SK-N-SH (cell line): Measurements from ENCODE around the gene ACAT2. TPM values are rescaled to one million over a fixed set of nuclear protein-coding genes. Genes with fewer than 3 reads are reported as not detected.
A peak's percentile ranks its signal among the peaks of the same experiment; 100 is the strongest.
"Not testable (repeated sequence)": the region's sequence is repeated elsewhere in the genome, so short reads cannot be mapped to it uniquely, and the experiment has no call there.

Experiments
- CTCF ChIA-PET: fragments of 300-600, 350-600 bp; formaldehyde crosslinking; extraction: SDS; loops from one replicate; lab custom pipeline; 2021; lab: Yijun Ruan, JAX
- POLR2A ChIA-PET: fragments of 350-600 bp; sonication (Branson Sonifier 250); formaldehyde crosslinking; extraction: SDS; loops from one replicate; lab custom pipeline; 2020; ENCODE audit warnings: antibody characterized with exemption, inconsistent platforms; lab: Yijun Ruan, JAX
- DNase-seq: peaks from one replicate; pipeline ENCODE4 v3.0.0; 2012
- H2AFZ ChIP-seq: fragments of 200-600 bp; sonication (generic); 2 replicates; pipeline ENCODE4 v1.8.1; 2016; ENCODE audit warnings: antibody characterized with exemption, mild to moderate bottlenecking, low read depth
- H3F3A ChIP-seq: fragments of 200-600 bp; sonication (generic); replicated peaks from 2 replicates; pipeline ENCODE3; 2016; ENCODE audit warnings: antibody characterized with exemption, mild to moderate bottlenecking; ENCODE audit not compliant: insufficient read depth
- H3K27ac ChIP-seq, 2 experiments: fragments of 200-500 bp in 1 of 2; fragments of 200-600 bp in 1 of 2; sonication (Bioruptor generic) in 1 of 2; sonication (generic), shearing (Covaris generic) in 1 of 2; 2 replicates each; pipeline versions ENCODE4 v1.5.1 to v1.6.1; 2014 to 2016; ENCODE audit warnings: low read depth in 2 of 2, inconsistent platforms in 1 of 2, low read length in 1 of 2, mild to moderate bottlenecking in 1 of 2, mixed read lengths in 1 of 2
- H3K27me3 ChIP-seq: fragments of 200-600 bp; sonication (generic), shearing (Covaris generic); 2 replicates; pipeline ENCODE4 v1.6.1; 2016; ENCODE audit warnings: mixed run types; ENCODE audit not compliant: insufficient read depth
- H3K36me3 ChIP-seq, 2 experiments: fragments of 200-500 bp in 1 of 2; fragments of 200-600 bp in 1 of 2; sonication (Bioruptor generic) in 1 of 2; sonication (generic) in 1 of 2; replicated peaks in 1 of 2; 2 replicates each; pipeline versions ENCODE3 to v1.5.1; 2014 to 2016; ENCODE audit warnings: low read length in 1 of 2, mild to moderate bottlenecking in 1 of 2; ENCODE audit not compliant: insufficient read depth in 2 of 2, control insufficient read depth in 1 of 2
- H3K4me1 ChIP-seq, 2 experiments: fragments of 200-500 bp in 1 of 2; fragments of 200-600 bp in 1 of 2; sonication (Bioruptor generic) in 1 of 2; sonication (generic), shearing (Covaris generic) in 1 of 2; 2 replicates each; pipeline versions ENCODE4 v1.5.1 to v1.6.1; 2014 to 2016; ENCODE audit warnings: low read depth in 1 of 2, low read length in 1 of 2, mixed run types in 1 of 2; ENCODE audit not compliant: insufficient read depth in 2 of 2, control insufficient read depth in 1 of 2
- H3K4me2 ChIP-seq: fragments of 200-600 bp; sonication (generic), shearing (Covaris generic); 2 replicates; pipeline ENCODE4 v1.6.1; 2017; ENCODE audit warnings: mixed run types
- H3K4me3 ChIP-seq, 2 experiments: fragments of 200-500 bp in 1 of 2; fragments of 200-600 bp in 1 of 2; sonication (Bioruptor generic) in 1 of 2; sonication (generic), shearing (Covaris generic) in 1 of 2; 2 replicates each; pipeline versions ENCODE4 v1.5.1 to v1.8.1; 2014 to 2016; ENCODE audit warnings: low read depth in 2 of 2, inconsistent platforms in 1 of 2, low read length in 1 of 2, mild to moderate bottlenecking in 1 of 2, mixed read lengths in 1 of 2, moderate library complexity in 1 of 2
- H3K79me2 ChIP-seq: fragments of 200-600 bp; sonication (generic); 2 replicates; pipeline ENCODE4 v1.8.1; 2017; ENCODE audit warnings: mild to moderate bottlenecking; ENCODE audit not compliant: insufficient read depth
- H3K9ac ChIP-seq: fragments of 200-600 bp; sonication (generic); 2 replicates; pipeline ENCODE4 v1.6.1; 2017; ENCODE audit warnings: mixed run types
- H3K9me2 ChIP-seq: fragments of 200-600 bp; sonication (generic); 2 replicates; pipeline ENCODE4 v1.6.1; 2017; ENCODE audit warnings: mixed run types
- H3K9me3 ChIP-seq: fragments of 200-600 bp; sonication (generic); 2 replicates; pipeline ENCODE4 v1.6.1; 2017; ENCODE audit warnings: mixed run types, mild to moderate bottlenecking, moderate library complexity
- H4K20me1 ChIP-seq: fragments of 200-600 bp; sonication (generic); 2 replicates; pipeline ENCODE4 v1.6.1; 2017; ENCODE audit warnings: mild to moderate bottlenecking, mixed run types; ENCODE audit not compliant: insufficient read depth
- CHD2 ChIP-seq: fragments of 150-350 bp; IDR thresholded peaks from 2 replicates; pipeline ENCODE4 v1.6.1; 2018; ENCODE audit warnings: low read length; ENCODE audit not compliant: partially characterized antibody
- CTCF ChIP-seq: fragments of 200-600 bp; sonication (generic); IDR thresholded peaks from 2 replicates; pipeline ENCODE4 v1.6.1; 2017; ENCODE audit warnings: antibody characterized with exemption, mild to moderate bottlenecking, moderate library complexity
- ELF1 ChIP-seq: IDR thresholded peaks from 2 replicates; pipeline ENCODE4 v1.4.0; 2012
- EZH2phosphoT487 ChIP-seq: fragments of 200-600 bp; sonication (generic); IDR thresholded peaks from 2 replicates; pipeline ENCODE4 v1.6.1; 2017; ENCODE audit warnings: low read depth, mixed run types, mild to moderate bottlenecking, antibody characterized with exemption, moderate library complexity, borderline replicate concordance
- FOXJ3 ChIP-seq: sonication (generic); formaldehyde crosslinking; IDR thresholded peaks from 2 replicates; pipeline ENCODE4 v1.5.1; 2020; ENCODE audit warnings: mild to moderate bottlenecking, missing genetic modification reagents
- IRF3 ChIP-seq: fragments of 150-350 bp; IDR thresholded peaks from 2 replicates; pipeline ENCODE4 v1.6.1; 2016; ENCODE audit warnings: mild to moderate bottlenecking, low read depth, low read length
- MXI1 ChIP-seq: IDR thresholded peaks from 2 replicates; pipeline ENCODE4 v1.6.1; 2012; ENCODE audit warnings: mild to moderate bottlenecking, low read depth, low read length, improper control_type of control experiment
- NRF1 ChIP-seq: IDR thresholded peaks from 2 replicates; pipeline ENCODE4 v1.6.1; 2012; ENCODE audit warnings: low read depth, mild to moderate bottlenecking, low read length
- PBX3 ChIP-seq: IDR thresholded peaks from 2 replicates; pipeline ENCODE4; 2012
- POLR2AphosphoS5 ChIP-seq: IDR thresholded peaks from 2 replicates; pipeline ENCODE4 v1.6.1; 2012; ENCODE audit warnings: low read depth, low read length
- RFX5 ChIP-seq: IDR thresholded peaks from 2 replicates; pipeline ENCODE4 v1.6.1; 2012; ENCODE audit warnings: mild to moderate bottlenecking, improper control_type of control experiment, low read length
- TAF1 ChIP-seq: IDR thresholded peaks from 2 replicates; pipeline ENCODE4 v1.6.1; 2012; ENCODE audit warnings: low read depth, mild to moderate bottlenecking, low read length, moderate library complexity, borderline replicate concordance
- TCF12 ChIP-seq: IDR thresholded peaks from 2 replicates; pipeline ENCODE4 v1.4.0; 2012
- USF1 ChIP-seq: IDR thresholded peaks from 2 replicates; pipeline ENCODE4 v1.4.0; 2012; ENCODE audit warnings: low read depth, borderline replicate concordance
- YY1 ChIP-seq: IDR thresholded peaks from 2 replicates; pipeline ENCODE4 v1.4.0; 2012; ENCODE audit warnings: low read depth, mild to moderate bottlenecking
- ZBTB33 ChIP-seq: IDR thresholded peaks from 2 replicates; pipeline ENCODE4 v1.4.0; 2012; ENCODE audit warnings: low read depth, borderline replicate concordance
- WGBS: methylation state at CpG from one replicate; pipeline ENCODE4 v1.1.6; 2017; ENCODE audit warnings: low lambda C conversion rate; 5-methylcytosine and 5-hydroxymethylcytosine counted together
- polyA plus RNA-seq, 3 experiments: library from polyadenylated mRNA; depleted of rRNA; stranded (reverse); fragments of >200 nt; gene quantifications; 2 replicates each; pipeline ENCODE4 v1.2.3, GENCODE V29; 2012
- TF ChIP-seq, protein P1 (sequence below): IDR thresholded peaks from 2 replicates; pipeline ENCODE4 v1.4.0; 2012; ENCODE audit warnings: low read depth

The ACAT2 gene
- 13.1 and 14.5 TPM in 2 replicates for polyA plus RNA-seq (2012; rRNA removed)
- polyA plus RNA-seq (2012; cell fraction: cytosol; rRNA removed), result 17.5 and 17.6 TPM in 2 replicates
- 4.3 and 6.8 TPM in 2 replicates for polyA plus RNA-seq (2012; cell fraction: nucleus; rRNA removed)

- Histone ChIP-seq H3K36me3 (peaks cover 32 to 44% of the 10 kb centered on the region in 2 experiments), H4K20me1 (no peaks in the 10 kb centered on the region), H3K4me3 (peak within 1 kb of the TSS; percentile 75 to 85), H3F3A (peaks cover 37% of the 10 kb centered on the region), H3K4me1 (peaks cover 13 to 20% of the 10 kb centered on the region in 2 experiments), H3K79me2 (peaks cover 23% of the 10 kb centered on the region), H3K27me3 (no peaks in the 10 kb centered on the region), H3K4me2 (peak within 1 kb of the TSS; percentile 99), H3K9me3 (no peaks in the 10 kb centered on the region), H3K27ac (peak within 1 kb of the TSS; percentile 94 to 97), H3K9ac (peak within 1 kb of the TSS; percentile 87), H3K9me2 (no peaks in the 10 kb centered on the region), H2AFZ (peak within 1 kb of the TSS; percentile 95)
- ChIA-PET CTCF (interaction anchor here (1.1 kb wide), 1 partner anchor 33 kb away, joined by 3 read pairs; no protein-coding TSS in a partner anchor), POLR2A (interaction anchor here (0.6 to 2.3 kb wide), 3 partner anchors 25 to 35 kb away, joined by 3 to 11 read pairs (median 11); partner anchors contain the start of genes MRPL18, TCP1 and WTAP)
- peak; percentile 99 for DNase-seq
- TF ChIP-seq MXI1, result peak; percentile 65
- no peak for TF ChIP-seq USF1
- TF ChIP-seq TCF12, result no peak
- peak; percentile 90 for TF ChIP-seq RFX5
- peak; percentile 57; the same call in 1 of the 2 replicates for TF ChIP-seq POLR2AphosphoS5
- TF ChIP-seq YY1, result no peak
- no peak for TF ChIP-seq ZBTB33
- TF ChIP-seq, protein P1, sequence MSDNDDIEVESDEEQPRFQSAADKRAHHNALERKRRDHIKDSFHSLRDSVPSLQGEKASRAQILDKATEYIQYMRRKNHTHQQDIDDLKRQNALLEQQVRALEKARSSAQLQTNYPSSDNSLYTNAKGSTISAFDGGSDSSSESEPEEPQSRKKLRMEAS, result 0 out of 2 replicates have a peak, but pooled peaks have one; percentile 24
- no peak for TF ChIP-seq FOXJ3 (CRISPR knock-in tag)
- TF ChIP-seq EZH2phosphoT487, result no peak
- peak; percentile 73 for TF ChIP-seq IRF3
- no peak for TF ChIP-seq CTCF
- TF ChIP-seq TAF1, result 0 out of 2 replicates have a peak, but pooled peaks have one; percentile 11
- peak; percentile 92 for TF ChIP-seq NRF1
- peak; percentile 49 for TF ChIP-seq CHD2
- TF ChIP-seq ELF1, result no peak
- no peak for TF ChIP-seq PBX3
- WGBS, result 0% methylated on average over 2 of the region's 76 CpGs
These were observed at the start of gene ACAT2 for GRCh38 chr6:159761873-159762680. Gene ACAT2, plus strand, starts transcription at chr6:159762045. Its CDS starts 43 bp downstream, at chr6:159762088.

DNA sequence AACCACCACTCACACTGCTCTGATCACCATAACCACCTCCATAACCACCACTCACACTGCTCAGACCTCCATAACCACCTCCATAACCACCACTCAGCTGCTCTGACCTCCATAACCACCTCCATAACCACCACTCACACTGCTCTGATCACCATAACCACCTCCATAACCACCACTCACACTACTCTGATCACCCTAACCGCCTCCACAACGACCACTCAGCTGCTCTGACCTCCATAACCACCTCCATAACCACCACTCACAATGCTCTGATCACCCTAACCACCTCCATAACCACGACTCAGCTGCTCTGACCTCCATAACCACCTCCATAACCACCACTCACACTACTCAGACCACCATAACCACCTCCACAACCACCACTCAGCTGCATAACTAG is 49.5 kb upstream of the ACAT2 start:
- CTCF ChIA-PET, result interaction anchor here (1.0 kb wide), 1 partner anchor 15 kb away, joined by 3 read pairs; no protein-coding TSS in a partner anchor
- H3K27ac ChIP-seq, H3K9me3 ChIP-seq, H3K4me1 ChIP-seq, H3K4me3 ChIP-seq, POLR2A ChIA-PET, H3K27me3 ChIP-seq, H3K9ac ChIP-seq, DNase-seq, H4K20me1 ChIP-seq, H3K4me2 ChIP-seq, H3K9me2 ChIP-seq, H3K79me2 ChIP-seq, H2AFZ ChIP-seq, H3F3A ChIP-seq: not testable (repeated sequence)
- peaks cover 0 to 11% of the 10 kb centered on the region in 2 experiments for H3K36me3 ChIP-seq
- 90% methylated on average over 3 of the region's 3 CpGs for WGBS
